Heart left ventricle (tissue), 16 donors: ENCODE measurements around the gene MAST4. TPM values are rescaled to one million over a fixed set of nuclear protein-coding genes. Genes with fewer than 3 reads are reported as not detected.

Experiments used
- ATAC-seq, 4 donors: fragments of 200-7000 bp; cut with Tn5 transposase; one replicate each; pipeline ENCODE4 v1.9.1; 2020 to 2022; ENCODE audit warnings: moderate library complexity in 4 of 4, mild to moderate bottlenecking in 3 of 4, moderate number of reproducible peaks in 1 of 4
- DNase-seq, 5 donors: peaks; one replicate each; pipeline ENCODE4 v3.0.0-alpha.2; 2020
- H3K27ac ChIP-seq, 12 donors: fragments of 200-600 bp; sonication (generic) in 4 of 12; one replicate each; pipeline versions ENCODE4 v1.5.0 to v1.8.0; 2016 to 2022; ENCODE audit warnings: mild to moderate bottlenecking in 2 of 12
- H3K27me3 ChIP-seq, 9 donors: fragments of 200-600 bp; sonication (generic) in 2 of 9; one replicate each; pipeline versions ENCODE4 v1.5.1 to v1.8.0; 2016 to 2022; ENCODE audit warnings: mild to moderate bottlenecking in 3 of 9
- H3K36me3 ChIP-seq, 9 donors: fragments of 200-600 bp; sonication (generic) in 2 of 9; one replicate each; pipeline versions ENCODE4 v1.5.0 to v1.8.0; 2018 to 2022; ENCODE audit warnings: mild to moderate bottlenecking in 2 of 9
- H3K4me1 ChIP-seq, 12 donors: fragments of 200-600 bp; sonication (generic) in 4 of 12; one replicate each; pipeline versions ENCODE4 v1.5.0 to v1.8.0; 2016 to 2022; ENCODE audit warnings: mild to moderate bottlenecking in 3 of 12
- H3K4me3 ChIP-seq, 12 donors: fragments of 200-600 bp; sonication (generic) in 4 of 12; one replicate each; pipeline versions ENCODE4 v1.5.0 to v1.8.0; 2017 to 2022; ENCODE audit warnings: mild to moderate bottlenecking in 9 of 12, moderate library complexity in 4 of 12
- H3K9me3 ChIP-seq, 12 donors: fragments of 200-600 bp; sonication (generic) in 4 of 12; one replicate each; pipeline versions ENCODE4 v1.5.0 to v1.8.0; 2016 to 2022; ENCODE audit warnings: mild to moderate bottlenecking in 1 of 12
- POLR2A ChIP-seq, 2 donors: fragments of 450-650 bp; IDR thresholded peaks; one replicate each; pipeline ENCODE4 v1.6.1; 2017; ENCODE audit warnings: antibody characterized with exemption in 2 of 2, mild to moderate bottlenecking in 2 of 2, moderate library complexity in 2 of 2
- WGBS, 4 donors: extraction: QIAGEN DNeasy Blood & Tissue Kit in 2 of 4; methylation state at CpG; one replicate each; pipeline versions ENCODE4 v1.1.5 to v1.1.7; 2013 to 2018; 5-methylcytosine and 5-hydroxymethylcytosine counted together
- intact Hi-C, 10 donors: fragments of 100-400 bp; cut with DNase I; formaldehyde crosslinking; loops; one replicate each; pipeline versions ENCODE4 v1.11.1 to v1.14.2; 2022
- polyA plus RNA-seq, 2 donors: library from polyadenylated mRNA; stranded (reverse); fragments of 200-250 nt; gene quantifications; one replicate each; pipeline ENCODE4 v1.2.3, GENCODE V29; 2013
- total RNA-seq, 9 donors: library from RNA; depleted of rRNA in 2 of 9; stranded (reverse); fragments of >200 nt in 2 of 9; fragmentation: NEBNext Ultra II Directional in 3 of 9; extraction: Animal tissue kit (Norgen Biotek cat#: 25700) in 3 of 9; gene quantifications; one replicate each; pipeline versions ENCODE4 v1.1.0 to v1.2.4, GENCODE V29; 2016 to 2023
- TF ChIP-seq, protein P1 (sequence below), 12 donors: fragments of 200-600 bp; sonication (generic) in 4 of 12; IDR thresholded peaks; one replicate each; pipeline versions ENCODE4 v1.5.0 to v1.8.0; 2018 to 2022; ENCODE audit warnings: antibody characterized with exemption in 12 of 12, mild to moderate bottlenecking in 5 of 12
- donor health status: ischemic (EF 13 %, LVEDD 7.1; RV severe dilation, severe dysfunction).
- donor health status: healthy with polysubstance abuse.
- donor health status: DM: no; HTN: yes; CAD: no.
- donor health status: DM: no; HTN: no; CAD: no.
- donor health status: ischemic (EF 25% LVEDD 6.9; RV normal size, moderate dysfunction).
- donor health status: ischemic (EF 25% LVEDD 5.7; RV mildly dilated, moderate dysfunction).
- donor health status: healthy.
- donor health status: DM: yes; HTN: yes; CAD: no.
- donor health status: ischemic (EF 35%, LVEDD 5.7; RV mildly dilated, moderate dysfunction).
- donor health status: nonischemic (EF 11% LVEDD 7.7; RV severe dilation, severe dysfunction).
- donor health status: DM: yes; HTN: yes; CAD: no.
- donor health status: PGD.
- donor health status: ischemic (EF 29% LVEDD 5.4; RV normal size, mild dysfunction).
- donor health status: nonischemic (EF 23%, LVEDD 6.1; RV moderate dilation, normal function).

Gene MAST4
- total and polyA plus RNA-seq, 11 donors = 26.8 to 96.2 (median 68.1) TPM

DNA sequence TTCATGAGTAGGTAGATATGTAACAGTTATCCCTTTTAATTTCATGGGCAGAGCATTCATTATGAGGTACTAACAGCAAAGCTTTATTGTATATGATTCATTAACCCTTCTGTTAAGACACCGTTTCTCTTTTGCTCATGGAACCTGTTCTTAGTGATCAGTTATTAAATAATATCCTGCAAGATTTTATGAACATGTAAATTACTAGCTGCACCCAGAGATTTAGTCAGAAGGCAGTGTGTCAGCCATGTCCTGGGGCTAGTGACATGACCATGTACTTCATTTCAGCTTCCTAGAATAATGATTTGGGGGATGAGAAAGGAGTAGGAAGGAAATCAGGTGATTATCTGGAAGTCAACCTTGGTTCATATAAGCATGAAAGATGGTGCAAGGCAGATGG, 7.0 kb downstream of the MAST4 start:
- no peaks in the 10 kb centered on the region for H3K36me3 ChIP-seq
- no peaks in the 10 kb centered on the region for H3K9me3 ChIP-seq
- no peak overlapping the region for H3K4me3 ChIP-seq
- WGBS, 4 donors = 79 to 93% (median 89%) methylated on average over 1 of the region's 1 CpG
- no peak overlapping the region for H3K27ac ChIP-seq
- no peak for DNase-seq
- TF ChIP-seq, protein P1, sequence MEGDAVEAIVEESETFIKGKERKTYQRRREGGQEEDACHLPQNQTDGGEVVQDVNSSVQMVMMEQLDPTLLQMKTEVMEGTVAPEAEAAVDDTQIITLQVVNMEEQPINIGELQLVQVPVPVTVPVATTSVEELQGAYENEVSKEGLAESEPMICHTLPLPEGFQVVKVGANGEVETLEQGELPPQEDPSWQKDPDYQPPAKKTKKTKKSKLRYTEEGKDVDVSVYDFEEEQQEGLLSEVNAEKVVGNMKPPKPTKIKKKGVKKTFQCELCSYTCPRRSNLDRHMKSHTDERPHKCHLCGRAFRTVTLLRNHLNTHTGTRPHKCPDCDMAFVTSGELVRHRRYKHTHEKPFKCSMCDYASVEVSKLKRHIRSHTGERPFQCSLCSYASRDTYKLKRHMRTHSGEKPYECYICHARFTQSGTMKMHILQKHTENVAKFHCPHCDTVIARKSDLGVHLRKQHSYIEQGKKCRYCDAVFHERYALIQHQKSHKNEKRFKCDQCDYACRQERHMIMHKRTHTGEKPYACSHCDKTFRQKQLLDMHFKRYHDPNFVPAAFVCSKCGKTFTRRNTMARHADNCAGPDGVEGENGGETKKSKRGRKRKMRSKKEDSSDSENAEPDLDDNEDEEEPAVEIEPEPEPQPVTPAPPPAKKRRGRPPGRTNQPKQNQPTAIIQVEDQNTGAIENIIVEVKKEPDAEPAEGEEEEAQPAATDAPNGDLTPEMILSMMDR (IDR thresholded peaks at IDR 0.05) = no peak
- TF ChIP-seq POLR2A (IDR thresholded peaks at IDR 0.05) = no peak
- H3K4me1 ChIP-seq = peaks cover 0 to 14% (median 0%) of the 10 kb centered on the region in 12 donors
- peaks cover 0 to 7% (median 0%) of the 10 kb centered on the region in 9 donors for H3K27me3 ChIP-seq
- intact Hi-C loops = loop anchor here in 2 of 10 donors (10.0 kb wide), 1 partner anchor 142 kb away; no protein-coding TSS in a partner anchor
- ATAC-seq = no peak

- WGBS, 4 donors = 87 to 94% (median 92%) methylated on average over 4 of the region's 4 CpGs
- TF ChIP-seq, protein P1 (IDR thresholded peaks at IDR 0.05) = no peak
- no peak for TF ChIP-seq POLR2A (IDR thresholded peaks at IDR 0.05)
- Histone ChIP-seq H3K4me3 (no peak overlapping the region), H3K27me3 (peaks cover 0 to under 1% (median 0%) of the 10 kb centered on the region in 9 donors), H3K27ac (no peak overlapping the region), H3K9me3 (no peaks in the 10 kb centered on the region), H3K4me1 (peaks cover 0 to 13% (median 0%) of the 10 kb centered on the region in 12 donors), H3K36me3 (no peaks in the 10 kb centered on the region)
- no peak for DNase-seq
- intact Hi-C loops = loop anchor here in 2 of 10 donors (10.0 kb wide), 1 partner anchor 141 kb away; no protein-coding TSS in a partner anchor
- ATAC-seq = no peak
Measured at GRCh38 chr5:66603881-66604280, 7.7 kb downstream of the MAST4 start.

GRCh38 chr5:66606713-66607112, 10.5 kb downstream of the MAST4 start:
- Histone ChIP-seq H3K27ac (no peak overlapping the region), H3K27me3 (no peaks in the 10 kb centered on the region), H3K4me3 (no peak overlapping the region), H3K36me3 (no peaks in the 10 kb centered on the region), H3K9me3 (no peaks in the 10 kb centered on the region), H3K4me1 (peaks cover 0 to 18% (median 2%) of the 10 kb centered on the region in 12 donors)
- no peak for ATAC-seq
- intact Hi-C loops = loop anchor here in 3 of 10 donors (5.0 to 10.0 kb wide), 2 partner anchors 138 to 299 kb away; no protein-coding TSS in a partner anchor
- WGBS, 4 donors = 92 to 97% (median 95%) methylated on average over 2 of the region's 2 CpGs
- no peak for DNase-seq
- TF ChIP-seq, protein P1 (IDR thresholded peaks at IDR 0.05) = no peak
- TF ChIP-seq POLR2A (IDR thresholded peaks at IDR 0.05) = no peak

GRCh38 chr5:66608501-66608900, 12.3 kb downstream of the MAST4 start:
- WGBS, 4 donors = 78 to 89% (median 87%) methylated on average over 6 of the region's 6 CpGs
- Histone ChIP-seq H3K4me3 (no peak overlapping the region), H3K36me3 (no peaks in the 10 kb centered on the region), H3K27ac (no peak overlapping the region), H3K27me3 (no peaks in the 10 kb centered on the region), H3K9me3 (no peaks in the 10 kb centered on the region), H3K4me1 (peaks cover 0 to 30% (median 8%) of the 10 kb centered on the region in 12 donors)
- intact Hi-C loops = loop anchor here in 3 of 10 donors (5.0 to 10.0 kb wide), 2 partner anchors 136 to 301 kb away; no protein-coding TSS in a partner anchor
- no peak for DNase-seq
- TF ChIP-seq POLR2A (IDR thresholded peaks at IDR 0.05) = no peak
- TF ChIP-seq, protein P1 (IDR thresholded peaks at IDR 0.05) = no peak
- no peak for ATAC-seq
